BLaER1 (cell line): ENCODE measurements around the gene AIFM1.
A peak's percentile ranks its signal among the peaks of the same experiment; 100 is the strongest.

ENCODE experiments used
- H3K27ac ChIP-seq: shearing (Covaris generic); formaldehyde crosslinking; 2 replicates; pipeline ENCODE4 v1.8.1; 2022
- H3K27me3 ChIP-seq: shearing (Covaris generic); formaldehyde crosslinking; 2 replicates; pipeline ENCODE4 v1.8.1; 2022
- H3K36me3 ChIP-seq: shearing (Covaris generic); formaldehyde crosslinking; 2 replicates; pipeline ENCODE4 v1.8.1; 2022
- H3K4me1 ChIP-seq: shearing (Covaris generic); formaldehyde crosslinking; 2 replicates; pipeline ENCODE4 v1.8.1; 2022
- H3K4me2 ChIP-seq: shearing (Covaris generic); formaldehyde crosslinking; 2 replicates; pipeline ENCODE4 v1.8.1; 2022
- H3K4me3 ChIP-seq: shearing (Covaris generic); formaldehyde crosslinking; 2 replicates; pipeline ENCODE4 v1.8.1; 2022
- H3K9ac ChIP-seq: shearing (Covaris generic); formaldehyde crosslinking; 2 replicates; pipeline ENCODE4 v1.8.1; 2022
- H3K9me3 ChIP-seq: shearing (Covaris generic); formaldehyde crosslinking; 2 replicates; pipeline ENCODE4 v1.8.1; 2022
- H4K20me1 ChIP-seq: shearing (Covaris generic); formaldehyde crosslinking; 2 replicates; pipeline ENCODE4 v1.8.1; 2022
- Cebpa-rat ChIP-seq: shearing (Covaris generic); IDR thresholded peaks from 2 replicates; pipeline ENCODE4 v1.8.1; 2022

The AIFM1 gene

GRCh38 chrX:130084631-130085237 lies 80.9 kb downstream of the AIFM1 start:
- TF ChIP-seq Cebpa-rat, result no peak
- Histone ChIP-seq H3K9me3 (no peaks in the 10 kb centered on the region), H3K9ac (peak overlapping the region; percentile 54; the same call in 1 of the 2 replicates), H3K27ac (peak overlapping the region; percentile 67), H3K27me3 (peaks cover 91% of the 10 kb centered on the region), H3K4me1 (peaks cover 94% of the 10 kb centered on the region), H3K4me3 (peak overlapping the region; percentile 23; the same call in 1 of the 2 replicates), H3K36me3 (no peaks in the 10 kb centered on the region), H3K4me2 (peak overlapping the region; percentile 89), H4K20me1 (peaks cover 72% of the 10 kb centered on the region)

- H3K4me1 ChIP-seq, result peaks cover 85% of the 10 kb centered on the region
- peak overlapping the region; percentile 23; the same call in 1 of the 2 replicates for H3K4me3 ChIP-seq
- no peaks in the 10 kb centered on the region for H3K36me3 ChIP-seq
- H3K4me2 ChIP-seq, result peak overlapping the region; percentile 89
- H3K9me3 ChIP-seq, result no peaks in the 10 kb centered on the region
- no peak for TF ChIP-seq Cebpa-rat
- H3K27me3 ChIP-seq, result peaks cover 97% of the 10 kb centered on the region
- H3K27ac ChIP-seq, result peak overlapping the region; percentile 67
- H3K9ac ChIP-seq, result peak overlapping the region; percentile 54; the same call in 1 of the 2 replicates
- peaks cover 70% of the 10 kb centered on the region for H4K20me1 ChIP-seq
Measured at GRCh38 chrX:130083656-130084382, 81.8 kb downstream of the AIFM1 start.

DNA sequence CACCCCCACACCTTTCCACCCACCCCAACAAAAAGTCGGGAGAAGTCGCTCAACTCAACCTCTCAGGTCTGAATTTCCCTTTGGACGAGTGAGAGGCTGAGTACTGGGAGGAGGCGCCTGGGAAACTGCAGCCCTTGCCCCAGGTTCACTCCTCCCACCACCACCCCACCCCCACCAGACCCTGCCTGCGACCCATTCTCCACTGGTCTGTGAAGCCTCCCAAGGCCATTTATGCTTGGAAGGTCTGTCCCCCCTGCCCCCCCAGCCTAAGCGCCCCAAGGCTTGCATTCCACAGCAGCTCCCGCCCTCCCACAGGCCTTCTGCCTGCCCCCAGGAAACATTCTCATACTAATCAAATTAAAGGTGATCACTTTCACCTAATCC lies 82.5 kb downstream of the AIFM1 start:
- Histone ChIP-seq H3K4me2 (peak overlapping the region; percentile 89), H4K20me1 (peaks cover 62% of the 10 kb centered on the region), H3K4me3 (no peak overlapping the region; the same call in 1 of the 2 replicates), H3K4me1 (peaks cover 78% of the 10 kb centered on the region), H3K9ac (no peak overlapping the region), H3K27me3 (peaks cover 93% of the 10 kb centered on the region), H3K36me3 (no peaks in the 10 kb centered on the region), H3K9me3 (no peaks in the 10 kb centered on the region), H3K27ac (peak overlapping the region; percentile 67; the same call in 1 of the 2 replicates)
- TF ChIP-seq Cebpa-rat, result no peak

- no peak for TF ChIP-seq Cebpa-rat
- H3K9ac ChIP-seq, result peak overlapping the region; percentile 75
- H3K27ac ChIP-seq, result peak overlapping the region; percentile 84
- H3K4me2 ChIP-seq, result peak overlapping the region; percentile 89
- no peaks in the 10 kb centered on the region for H3K9me3 ChIP-seq
- H3K4me3 ChIP-seq, result peak overlapping the region; percentile 56
- H3K36me3 ChIP-seq, result no peaks in the 10 kb centered on the region
- peaks cover 56% of the 10 kb centered on the region for H4K20me1 ChIP-seq
- peaks cover 88% of the 10 kb centered on the region for H3K27me3 ChIP-seq
- peaks cover 72% of the 10 kb centered on the region for H3K4me1 ChIP-seq
Measured at GRCh38 chrX:130082244-130083106, 83.2 kb downstream of the AIFM1 start.

- no peaks in the 10 kb centered on the region for H3K9me3 ChIP-seq
- peak overlapping the region; percentile 89 for H3K4me2 ChIP-seq
- H3K9ac ChIP-seq, result peak overlapping the region; percentile 75
- no peaks in the 10 kb centered on the region for H3K36me3 ChIP-seq
- peak overlapping the region; percentile 84 for H3K27ac ChIP-seq
- peaks cover 71% of the 10 kb centered on the region for H3K4me1 ChIP-seq
- peaks cover 83% of the 10 kb centered on the region for H3K27me3 ChIP-seq
- H4K20me1 ChIP-seq, result peaks cover 48% of the 10 kb centered on the region
- H3K4me3 ChIP-seq, result peak overlapping the region; percentile 56
- TF ChIP-seq Cebpa-rat, result no peak
Measured at GRCh38 chrX:130081421-130082045, 84.1 kb downstream of the AIFM1 start.

DNA sequence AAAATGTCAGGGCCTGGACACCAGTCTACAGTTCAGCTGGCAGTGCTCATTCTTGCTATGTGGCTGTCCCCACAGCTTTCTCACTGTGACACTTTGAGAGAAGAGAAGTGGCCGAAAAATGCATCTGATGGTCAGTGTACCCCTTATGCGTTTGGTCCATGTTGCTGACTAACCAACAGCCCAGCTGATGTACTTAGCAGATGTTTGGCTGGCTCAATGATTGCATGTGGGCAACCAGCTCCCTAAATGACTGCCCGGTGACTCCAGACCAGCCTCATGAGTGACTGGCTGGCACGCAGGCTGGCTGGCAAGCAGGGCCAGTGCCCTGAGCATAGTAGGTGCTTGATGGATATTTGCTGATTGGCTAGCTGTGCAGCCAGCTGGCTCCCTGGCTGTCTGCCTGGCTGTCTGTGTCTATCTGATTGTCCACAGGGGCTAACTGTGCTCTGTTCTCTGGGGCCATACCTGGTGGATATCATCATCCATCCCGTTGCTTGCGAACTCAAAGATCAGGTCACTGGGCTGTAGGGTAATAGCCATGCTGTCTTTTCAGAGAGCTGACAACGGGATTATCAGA lies 84.8 kb downstream of the AIFM1 start:
- Histone ChIP-seq H3K4me1 (peaks cover 71% of the 10 kb centered on the region), H3K4me3 (no peak overlapping the region), H3K27ac (peak overlapping the region; percentile 84), H3K36me3 (no peaks in the 10 kb centered on the region), H4K20me1 (peaks cover 41% of the 10 kb centered on the region), H3K4me2 (peak overlapping the region; percentile 89), H3K27me3 (peaks cover 77% of the 10 kb centered on the region), H3K9me3 (no peaks in the 10 kb centered on the region), H3K9ac (no peak overlapping the region)
- no peak for TF ChIP-seq Cebpa-rat

DNA sequence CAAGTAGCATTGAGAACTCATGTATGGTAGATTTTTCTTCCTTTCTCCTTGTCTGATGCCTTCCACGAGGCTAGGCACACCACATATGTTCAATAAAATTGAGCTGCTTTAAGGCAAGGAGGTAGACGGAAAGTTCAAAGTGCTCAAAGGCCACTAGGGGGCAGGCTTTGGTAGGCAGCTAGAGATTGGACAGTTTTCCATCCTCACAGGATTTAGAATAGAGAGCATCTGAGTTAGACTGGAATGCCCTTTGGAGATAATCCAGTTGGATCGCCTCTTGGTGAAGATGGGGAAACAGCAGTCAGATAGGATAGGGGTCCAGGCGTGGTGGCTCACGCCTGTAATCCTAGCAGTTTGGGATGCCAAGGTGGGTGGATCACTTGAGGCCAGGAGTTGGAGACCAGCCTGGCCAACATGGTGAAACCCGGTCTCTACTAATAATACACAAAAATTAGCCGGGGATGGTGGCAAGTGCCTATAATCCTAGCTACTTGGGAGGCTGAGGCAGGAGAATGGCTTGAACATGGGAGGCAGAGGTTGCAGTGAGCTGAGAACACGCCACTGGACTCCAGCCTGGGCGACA lies 85.7 kb downstream of the AIFM1 start:
- Histone ChIP-seq H4K20me1 (peaks cover 37% of the 10 kb centered on the region), H3K9ac (no peak overlapping the region), H3K27ac (no peak overlapping the region), H3K27me3 (peaks cover 72% of the 10 kb centered on the region), H3K36me3 (0 out of 2 replicates have a peak, but pooled peaks cover under 1% of the 10 kb centered on the region), H3K4me2 (no peak overlapping the region), H3K4me1 (peaks cover 66% of the 10 kb centered on the region), H3K9me3 (no peaks in the 10 kb centered on the region), H3K4me3 (no peak overlapping the region)
- no peak for TF ChIP-seq Cebpa-rat
